BE2C (cell line): ENCODE measurements around the gene FAM168A.

Source experiments
- DNase-seq: peaks from one replicate; pipeline ENCODE4 v3.0.0-alpha.2; 2020
- H3K27me3 ChIP-seq: fragments of 250-450 bp; sonication (Bioruptor Pico); 2 replicates; pipeline ENCODE4 v1.5.1; 2020; ENCODE audit warnings: mild to moderate bottlenecking
- H3K36me3 ChIP-seq: fragments of 250-450 bp; sonication (Bioruptor Pico); 2 replicates; pipeline ENCODE4 v1.5.1; 2020; ENCODE audit warnings: mild to moderate bottlenecking
- H3K4me1 ChIP-seq: fragments of 250-450 bp; sonication (Bioruptor Pico); 2 replicates; pipeline ENCODE4 v1.5.1; 2020
- H3K4me3 ChIP-seq: 2 replicates; pipeline ENCODE4 v1.5.1; 2011; ENCODE audit warnings: low read depth, low read length
- H3K9me3 ChIP-seq: fragments of 250-450 bp; sonication (Bioruptor Pico); 2 replicates; pipeline ENCODE4 v1.5.1; 2020
- TF ChIP-seq, protein P1 (sequence below): IDR thresholded peaks from 2 replicates; pipeline ENCODE4 v1.5.1; 2012; ENCODE audit warnings: mild to moderate bottlenecking, low read depth, low read length

The FAM168A gene

DNA sequence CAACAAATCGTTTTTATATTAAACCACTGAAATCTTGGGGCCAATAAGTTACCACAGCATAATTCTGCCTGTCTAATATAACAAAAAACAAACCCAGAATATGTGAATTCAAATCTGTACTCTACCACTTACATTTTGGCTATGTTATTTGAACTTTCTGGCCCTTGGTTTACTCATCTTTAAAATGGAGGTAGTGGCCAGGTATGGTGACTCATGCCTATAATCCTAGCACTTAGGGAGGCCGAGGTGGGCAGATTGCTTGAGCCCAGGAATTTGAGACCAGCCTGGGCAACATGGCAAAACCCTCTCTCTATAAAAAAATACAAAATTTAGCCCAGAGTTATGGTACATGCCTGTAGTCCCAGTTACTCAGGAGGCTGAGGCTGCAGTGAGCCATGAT lies 84.2 kb downstream of the FAM168A start:
- no peaks in the 10 kb centered on the region for H3K27me3 ChIP-seq
- no peak for DNase-seq
- H3K36me3 ChIP-seq = no peaks in the 10 kb centered on the region
- H3K4me1 ChIP-seq = no peaks in the 10 kb centered on the region; the same call in none of the 2 replicates
- H3K9me3 ChIP-seq = no peaks in the 10 kb centered on the region
- TF ChIP-seq, protein P1, sequence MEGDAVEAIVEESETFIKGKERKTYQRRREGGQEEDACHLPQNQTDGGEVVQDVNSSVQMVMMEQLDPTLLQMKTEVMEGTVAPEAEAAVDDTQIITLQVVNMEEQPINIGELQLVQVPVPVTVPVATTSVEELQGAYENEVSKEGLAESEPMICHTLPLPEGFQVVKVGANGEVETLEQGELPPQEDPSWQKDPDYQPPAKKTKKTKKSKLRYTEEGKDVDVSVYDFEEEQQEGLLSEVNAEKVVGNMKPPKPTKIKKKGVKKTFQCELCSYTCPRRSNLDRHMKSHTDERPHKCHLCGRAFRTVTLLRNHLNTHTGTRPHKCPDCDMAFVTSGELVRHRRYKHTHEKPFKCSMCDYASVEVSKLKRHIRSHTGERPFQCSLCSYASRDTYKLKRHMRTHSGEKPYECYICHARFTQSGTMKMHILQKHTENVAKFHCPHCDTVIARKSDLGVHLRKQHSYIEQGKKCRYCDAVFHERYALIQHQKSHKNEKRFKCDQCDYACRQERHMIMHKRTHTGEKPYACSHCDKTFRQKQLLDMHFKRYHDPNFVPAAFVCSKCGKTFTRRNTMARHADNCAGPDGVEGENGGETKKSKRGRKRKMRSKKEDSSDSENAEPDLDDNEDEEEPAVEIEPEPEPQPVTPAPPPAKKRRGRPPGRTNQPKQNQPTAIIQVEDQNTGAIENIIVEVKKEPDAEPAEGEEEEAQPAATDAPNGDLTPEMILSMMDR = no peak
- H3K4me3 ChIP-seq = no peak overlapping the region

DNA sequence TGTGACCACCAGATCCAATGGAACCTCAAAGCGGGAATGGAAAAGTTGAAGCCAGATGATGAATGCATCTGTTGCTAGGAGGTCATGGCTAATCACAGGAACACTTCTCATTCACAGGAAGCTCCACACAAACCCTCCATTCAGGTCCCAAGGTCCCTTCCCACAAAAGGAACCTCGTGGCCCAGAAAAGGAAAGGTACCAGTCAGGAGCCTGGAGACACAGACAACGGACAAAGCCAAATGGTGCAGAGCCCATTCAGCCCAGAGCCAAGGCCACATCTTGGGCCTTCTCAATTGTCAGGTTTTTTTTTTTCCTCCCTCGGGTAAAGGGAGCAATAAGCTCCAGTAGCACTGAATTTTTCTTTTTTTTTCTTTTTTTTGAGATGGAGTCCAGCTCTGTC lies 87.0 kb downstream of the FAM168A start:
- Histone ChIP-seq H3K4me3 (no peak overlapping the region), H3K9me3 (no peaks in the 10 kb centered on the region), H3K27me3 (no peaks in the 10 kb centered on the region), H3K36me3 (no peaks in the 10 kb centered on the region), H3K4me1 (no peaks in the 10 kb centered on the region; the same call in none of the 2 replicates)
- TF ChIP-seq, protein P1 = no peak
- DNase-seq = no peak

DNA sequence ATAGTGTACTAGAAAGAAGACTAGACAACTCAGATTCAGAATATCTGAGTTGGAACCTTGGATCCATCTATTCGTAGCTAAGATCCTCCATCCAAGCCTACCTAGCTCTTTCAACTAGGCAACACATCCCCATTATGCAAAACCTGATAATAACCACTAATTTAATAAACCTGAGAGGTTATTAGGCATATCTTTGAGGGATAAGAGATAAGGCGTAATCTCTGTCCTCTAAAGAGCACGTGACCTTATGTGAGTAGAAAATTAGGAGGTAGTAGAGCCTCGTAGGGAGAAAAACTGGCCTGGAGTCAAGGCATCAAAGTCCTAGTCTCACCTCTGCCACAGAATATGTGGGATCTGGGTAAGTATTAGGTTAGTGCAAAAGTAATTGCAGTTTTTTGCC lies 87.8 kb downstream of the FAM168A start:
- Histone ChIP-seq H3K36me3 (no peaks in the 10 kb centered on the region), H3K4me3 (no peak overlapping the region), H3K27me3 (no peaks in the 10 kb centered on the region), H3K4me1 (no peaks in the 10 kb centered on the region; the same call in none of the 2 replicates), H3K9me3 (no peaks in the 10 kb centered on the region)
- DNase-seq = no peak
- TF ChIP-seq, protein P1 = no peak

DNA sequence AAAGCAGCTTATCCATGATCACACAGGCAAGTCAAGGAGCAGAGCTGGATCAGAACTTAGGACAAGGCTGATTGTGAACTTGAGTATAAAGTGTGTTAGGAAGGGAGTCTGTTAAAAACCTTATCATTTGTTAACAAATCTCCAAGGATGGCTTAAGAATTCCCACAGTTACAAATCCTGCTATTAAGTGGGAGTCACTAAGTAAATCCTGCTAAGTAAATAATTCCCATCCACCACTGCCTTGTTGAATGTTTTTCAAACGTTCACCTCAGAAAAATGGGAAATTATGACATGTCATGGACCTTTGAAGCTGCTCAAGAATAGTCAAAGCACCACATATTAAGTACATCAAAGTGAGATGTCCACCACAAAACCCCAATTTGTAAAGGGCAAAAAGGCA lies 88.7 kb downstream of the FAM168A start:
- H3K36me3 ChIP-seq = no peaks in the 10 kb centered on the region
- DNase-seq = no peak
- no peaks in the 10 kb centered on the region; the same call in none of the 2 replicates for H3K4me1 ChIP-seq
- no peaks in the 10 kb centered on the region for H3K9me3 ChIP-seq
- no peaks in the 10 kb centered on the region for H3K27me3 ChIP-seq
- no peak overlapping the region for H3K4me3 ChIP-seq
- TF ChIP-seq, protein P1 = no peak

DNA sequence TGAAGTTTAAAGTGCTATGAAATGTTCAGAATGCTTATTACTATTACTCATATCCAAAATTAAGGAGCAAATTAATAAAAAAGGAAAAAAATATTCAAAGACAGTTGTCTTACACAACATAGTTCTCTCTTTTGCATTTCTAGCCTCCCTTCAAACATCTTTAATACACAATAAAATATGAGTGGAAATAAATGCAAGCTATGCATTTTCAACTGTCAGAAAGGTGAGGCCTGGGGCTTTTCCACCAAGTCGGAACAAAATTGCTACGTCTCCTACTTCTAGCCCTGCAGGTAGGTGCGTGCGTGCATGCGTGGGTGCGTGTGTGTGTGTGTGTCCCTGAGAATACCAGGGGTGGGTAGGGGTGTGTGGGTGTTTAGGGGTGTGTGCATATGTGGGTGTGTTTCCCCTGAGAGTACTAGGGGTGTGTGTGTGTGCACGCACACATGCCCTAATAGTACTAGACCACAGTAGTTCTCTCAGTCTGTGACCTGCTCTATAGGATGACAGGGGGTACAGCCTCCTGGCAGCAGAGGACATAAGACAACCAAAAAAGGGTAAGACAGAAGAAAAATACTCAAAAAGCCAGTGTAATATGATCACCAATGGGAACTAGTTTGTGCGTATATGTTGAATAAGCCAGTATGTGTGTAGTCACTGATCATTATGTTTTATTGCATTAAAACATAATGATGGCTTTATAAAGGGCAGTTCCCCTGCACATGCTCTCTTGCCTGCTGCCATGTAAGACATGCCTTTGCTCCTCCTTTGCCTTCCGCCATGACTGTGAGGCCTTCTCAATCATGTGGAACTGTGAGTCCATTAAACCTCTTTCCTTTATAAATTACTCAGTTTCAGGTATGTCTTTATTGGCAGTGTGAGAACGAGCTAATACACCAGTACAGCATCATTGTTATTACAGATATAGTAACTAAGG lies 89.4 kb downstream of the FAM168A start:
- Histone ChIP-seq H3K9me3 (no peaks in the 10 kb centered on the region), H3K36me3 (no peaks in the 10 kb centered on the region), H3K4me1 (no peaks in the 10 kb centered on the region; the same call in none of the 2 replicates), H3K4me3 (no peak overlapping the region), H3K27me3 (no peaks in the 10 kb centered on the region)
- no peak for DNase-seq
- TF ChIP-seq, protein P1 = no peak

DNA sequence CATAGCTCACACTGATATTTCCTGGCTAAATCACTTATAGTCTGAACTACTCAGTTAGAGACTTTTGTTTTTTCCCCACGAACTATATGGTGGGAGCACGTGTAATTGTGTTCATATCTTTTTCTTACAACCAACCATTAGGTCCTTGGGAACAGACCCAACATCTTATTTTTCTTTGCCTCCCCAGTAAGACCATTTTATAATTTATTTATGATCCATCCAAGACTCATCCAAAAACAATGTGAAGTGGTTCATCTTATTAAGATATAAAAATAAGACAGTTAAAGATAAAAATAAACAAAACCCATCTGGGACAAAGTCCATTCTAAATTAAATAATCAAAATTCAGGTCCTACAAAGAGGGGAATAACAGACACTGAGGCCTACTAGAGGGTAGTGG lies 90.8 kb downstream of the FAM168A start:
- Histone ChIP-seq H3K27me3 (no peaks in the 10 kb centered on the region), H3K9me3 (no peaks in the 10 kb centered on the region), H3K36me3 (no peaks in the 10 kb centered on the region), H3K4me1 (no peaks in the 10 kb centered on the region; the same call in 1 of the 2 replicates), H3K4me3 (no peak overlapping the region)
- no peak for DNase-seq
- TF ChIP-seq, protein P1 = no peak
